ENCODE results near the gene DHDH.

DNA sequence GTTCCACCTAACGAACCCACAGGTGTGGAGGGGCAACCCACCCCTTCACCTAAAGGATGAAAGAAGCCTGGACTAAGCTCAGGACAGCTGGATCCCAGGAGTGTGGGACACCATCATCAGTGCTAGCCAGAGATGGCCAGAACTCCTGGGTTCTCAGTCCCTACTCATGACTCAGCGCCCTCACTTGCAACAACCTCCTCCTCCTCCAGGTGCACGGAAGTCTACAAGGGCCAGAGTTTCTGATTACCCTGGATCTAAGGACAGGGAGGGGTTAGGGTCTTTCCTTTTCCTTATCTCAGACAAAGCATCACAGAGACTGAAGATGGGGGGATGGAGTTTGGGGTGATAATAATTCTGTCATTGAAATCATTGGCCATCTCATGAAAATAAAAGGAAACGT lies 42.9 kb upstream of the DHDH start:
- TF ChIP-seq, protein P1, sequence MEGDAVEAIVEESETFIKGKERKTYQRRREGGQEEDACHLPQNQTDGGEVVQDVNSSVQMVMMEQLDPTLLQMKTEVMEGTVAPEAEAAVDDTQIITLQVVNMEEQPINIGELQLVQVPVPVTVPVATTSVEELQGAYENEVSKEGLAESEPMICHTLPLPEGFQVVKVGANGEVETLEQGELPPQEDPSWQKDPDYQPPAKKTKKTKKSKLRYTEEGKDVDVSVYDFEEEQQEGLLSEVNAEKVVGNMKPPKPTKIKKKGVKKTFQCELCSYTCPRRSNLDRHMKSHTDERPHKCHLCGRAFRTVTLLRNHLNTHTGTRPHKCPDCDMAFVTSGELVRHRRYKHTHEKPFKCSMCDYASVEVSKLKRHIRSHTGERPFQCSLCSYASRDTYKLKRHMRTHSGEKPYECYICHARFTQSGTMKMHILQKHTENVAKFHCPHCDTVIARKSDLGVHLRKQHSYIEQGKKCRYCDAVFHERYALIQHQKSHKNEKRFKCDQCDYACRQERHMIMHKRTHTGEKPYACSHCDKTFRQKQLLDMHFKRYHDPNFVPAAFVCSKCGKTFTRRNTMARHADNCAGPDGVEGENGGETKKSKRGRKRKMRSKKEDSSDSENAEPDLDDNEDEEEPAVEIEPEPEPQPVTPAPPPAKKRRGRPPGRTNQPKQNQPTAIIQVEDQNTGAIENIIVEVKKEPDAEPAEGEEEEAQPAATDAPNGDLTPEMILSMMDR (IDR thresholded peaks at IDR 0.05) = peak in 1 of 6 experiments; percentile 29
- no peak for TF ChIP-seq POLR2A (IDR thresholded peaks at IDR 0.05)
